ENCODE measurements around the gene PDE6B.

GRCh38 chr4:616911-617643, 8.3 kb upstream of the PDE6B start:
- TF ChIP-seq GATA2 (IDR thresholded peaks at IDR 0.05; ENCODE audit: low read depth, low read length) (no peak), GATA3 (IDR thresholded peaks at IDR 0.05; ENCODE audit: low read depth, low read length) (no peak)

All from SH-SY5Y (cell line).